ENCODE data around the gene SLC16A5. TPM values are rescaled to one million over a fixed set of nuclear protein-coding genes. Genes with fewer than 3 reads are reported as not detected.

SLC16A5 gene
- total RNA-seq, 1 donor from 2014 or later, result 7.1 TPM

DNA sequence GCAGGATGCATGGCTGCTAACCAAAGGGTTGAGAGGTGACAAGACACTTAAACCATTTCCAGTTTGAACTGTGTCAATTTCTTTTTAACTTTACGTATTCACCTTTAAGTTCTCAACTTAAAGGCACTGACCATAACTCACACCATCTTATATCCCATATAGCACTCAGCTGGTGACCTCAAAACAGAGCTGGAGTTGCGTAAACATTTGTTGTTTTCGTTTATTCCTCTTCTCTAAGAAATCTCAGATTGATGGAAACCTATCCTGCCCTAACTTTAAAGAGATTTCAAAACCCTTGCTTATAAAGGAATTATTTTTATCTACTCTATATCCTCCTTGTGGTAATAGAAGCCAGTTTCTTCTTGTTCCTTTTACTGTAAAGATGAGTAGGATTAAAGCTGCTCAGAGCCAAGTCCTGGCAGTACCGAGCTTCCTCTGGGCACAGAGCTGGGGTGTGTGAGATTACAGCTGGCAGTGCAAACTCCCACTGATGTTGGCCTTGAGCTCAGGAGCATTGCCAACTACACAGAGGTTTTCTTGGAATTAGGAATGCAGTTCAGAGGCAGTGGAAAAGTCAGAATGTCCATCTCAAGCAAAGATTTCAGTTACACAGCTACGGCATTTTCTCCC, 39.4 kb upstream of the SLC16A5 start:
- Histone ChIP-seq H3K27ac (ENCODE audit: low read depth, low read length) (no peak overlapping the region), H3K4me3 (ENCODE audit: insufficient read depth, low read depth, low read length) (peak overlapping the region; percentile 97), H2AFZ (ENCODE audit: low read depth, low read length) (no peak overlapping the region), H3K27me3 (ENCODE audit: insufficient read depth, low read length) (no peaks in the 10 kb centered on the region), H3K9ac (ENCODE audit: low read length) (peak overlapping the region; percentile 93), H3K4me2 (ENCODE audit: low read length) (peak overlapping the region; percentile 100), H4K20me1 (ENCODE audit: insufficient read depth, low read length) (peaks cover 20% of the 10 kb centered on the region), H3K4me1 (ENCODE audit: insufficient read depth, low read length) (peaks cover 13% of the 10 kb centered on the region), H3K79me2 (ENCODE audit: insufficient read depth, low read length) (peaks cover 26% of the 10 kb centered on the region), H3K36me3 (ENCODE audit: insufficient read depth, low read length) (peaks cover 8% of the 10 kb centered on the region), H3K9me3 (ENCODE audit: insufficient read depth, low read depth, low read length) (no peaks in the 10 kb centered on the region)
- DNase-seq (ENCODE audit: low read depth), result peak; percentile 9
- no peak for TF ChIP-seq EZH2 (IDR thresholded peaks at IDR 0.05; ENCODE audit: insufficient read depth, low read length)
- TF ChIP-seq, protein P1, sequence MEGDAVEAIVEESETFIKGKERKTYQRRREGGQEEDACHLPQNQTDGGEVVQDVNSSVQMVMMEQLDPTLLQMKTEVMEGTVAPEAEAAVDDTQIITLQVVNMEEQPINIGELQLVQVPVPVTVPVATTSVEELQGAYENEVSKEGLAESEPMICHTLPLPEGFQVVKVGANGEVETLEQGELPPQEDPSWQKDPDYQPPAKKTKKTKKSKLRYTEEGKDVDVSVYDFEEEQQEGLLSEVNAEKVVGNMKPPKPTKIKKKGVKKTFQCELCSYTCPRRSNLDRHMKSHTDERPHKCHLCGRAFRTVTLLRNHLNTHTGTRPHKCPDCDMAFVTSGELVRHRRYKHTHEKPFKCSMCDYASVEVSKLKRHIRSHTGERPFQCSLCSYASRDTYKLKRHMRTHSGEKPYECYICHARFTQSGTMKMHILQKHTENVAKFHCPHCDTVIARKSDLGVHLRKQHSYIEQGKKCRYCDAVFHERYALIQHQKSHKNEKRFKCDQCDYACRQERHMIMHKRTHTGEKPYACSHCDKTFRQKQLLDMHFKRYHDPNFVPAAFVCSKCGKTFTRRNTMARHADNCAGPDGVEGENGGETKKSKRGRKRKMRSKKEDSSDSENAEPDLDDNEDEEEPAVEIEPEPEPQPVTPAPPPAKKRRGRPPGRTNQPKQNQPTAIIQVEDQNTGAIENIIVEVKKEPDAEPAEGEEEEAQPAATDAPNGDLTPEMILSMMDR (IDR thresholded peaks at IDR 0.05; ENCODE audit: insufficient read depth, low read depth, low read length), result no peak
- no peak for FAIRE-seq
- H3K27ac Mint-ChIP-seq (ENCODE audit: unreplicated experiment), result no peak overlapping the region
- no peaks in the 10 kb centered on the region for H3K9me3 Mint-ChIP-seq (ENCODE audit: unreplicated experiment)
- peak overlapping the region; percentile 96 for H3K4me3 Mint-ChIP-seq (ENCODE audit: unreplicated experiment)
- H3K27me3 Mint-ChIP-seq (ENCODE audit: low read depth, unreplicated experiment), result no peaks in the 10 kb centered on the region
- H3K4me1 Mint-ChIP-seq (ENCODE audit: low read depth, unreplicated experiment), result peaks cover 11% of the 10 kb centered on the region
- H3K36me3 Mint-ChIP-seq (ENCODE audit: low read depth, unreplicated experiment), result peaks cover 5% of the 10 kb centered on the region

DNA sequence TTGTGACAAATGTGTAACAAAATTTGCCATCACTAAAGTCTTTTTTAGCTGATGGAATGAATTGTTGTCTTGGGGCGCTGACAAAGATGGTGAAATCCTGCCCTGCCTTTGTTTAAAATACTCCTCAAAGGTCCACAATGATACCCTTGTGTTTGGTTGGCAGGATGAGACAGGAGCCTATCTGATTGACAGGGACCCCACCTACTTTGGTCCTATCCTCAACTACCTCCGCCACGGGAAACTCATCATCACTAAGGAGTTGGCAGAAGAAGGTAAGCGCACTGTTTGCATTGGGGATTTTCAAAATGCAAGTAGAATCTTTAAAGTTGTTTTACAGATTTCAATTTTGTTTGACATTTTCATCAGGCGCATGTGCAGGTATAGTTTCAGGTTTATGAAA, 38.7 kb upstream of the SLC16A5 start:
- H3K27ac Mint-ChIP-seq (ENCODE audit: unreplicated experiment), result no peak overlapping the region
- peaks cover 26% of the 10 kb centered on the region for H3K79me2 ChIP-seq (ENCODE audit: insufficient read depth, low read length)
- TF ChIP-seq EZH2 (IDR thresholded peaks at IDR 0.05; ENCODE audit: insufficient read depth, low read length), result no peak
- TF ChIP-seq, protein P1 (IDR thresholded peaks at IDR 0.05; ENCODE audit: insufficient read depth, low read depth, low read length), result no peak
- DNase-seq (ENCODE audit: low read depth) (no peak), FAIRE-seq (no peak)
- H3K4me1 Mint-ChIP-seq (ENCODE audit: low read depth, unreplicated experiment), result peaks cover 11% of the 10 kb centered on the region
- no peak overlapping the region for H3K4me3 ChIP-seq (ENCODE audit: insufficient read depth, low read depth, low read length)
- H3K4me2 ChIP-seq (ENCODE audit: low read length), result peak overlapping the region; percentile 100
- H3K4me1 ChIP-seq (ENCODE audit: insufficient read depth, low read length), result peaks cover 13% of the 10 kb centered on the region
- H3K36me3 ChIP-seq (ENCODE audit: insufficient read depth, low read length), result peaks cover 8% of the 10 kb centered on the region
- H2AFZ ChIP-seq (ENCODE audit: low read depth, low read length), result no peak overlapping the region
- H3K4me3 Mint-ChIP-seq (ENCODE audit: unreplicated experiment), result peak overlapping the region; percentile 30
- H4K20me1 ChIP-seq (ENCODE audit: insufficient read depth, low read length), result peaks cover 20% of the 10 kb centered on the region
- peak overlapping the region; percentile 93 for H3K9ac ChIP-seq (ENCODE audit: low read length)
- no peaks in the 10 kb centered on the region for H3K27me3 ChIP-seq (ENCODE audit: insufficient read depth, low read length)
- H3K36me3 Mint-ChIP-seq (ENCODE audit: low read depth, unreplicated experiment), result peaks cover 7% of the 10 kb centered on the region
- H3K9me3 Mint-ChIP-seq (ENCODE audit: unreplicated experiment), result no peaks in the 10 kb centered on the region
- no peak overlapping the region for H3K27ac ChIP-seq (ENCODE audit: low read depth, low read length)
- no peaks in the 10 kb centered on the region for H3K27me3 Mint-ChIP-seq (ENCODE audit: low read depth, unreplicated experiment)
- no peaks in the 10 kb centered on the region for H3K9me3 ChIP-seq (ENCODE audit: insufficient read depth, low read depth, low read length)

DNA sequence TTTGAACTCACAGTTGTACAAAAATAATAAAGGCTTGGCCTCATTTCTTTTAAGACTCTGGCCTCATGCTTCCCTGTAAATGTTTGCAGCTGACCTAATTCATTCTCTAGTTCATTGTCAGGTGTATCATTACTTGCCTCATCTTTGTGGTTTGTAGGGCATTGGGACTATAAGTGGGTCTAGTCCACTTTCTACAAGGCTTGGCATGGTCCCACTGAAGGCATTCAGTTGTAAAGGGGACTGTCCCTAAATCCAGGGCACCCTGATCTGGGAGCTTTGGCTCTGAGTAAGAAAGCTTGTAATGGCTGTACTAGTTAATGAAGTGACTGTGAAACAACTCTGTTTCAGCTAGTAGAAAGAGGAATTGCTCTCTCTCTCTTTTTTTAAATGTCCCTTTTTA, 38.0 kb upstream of the SLC16A5 start:
- no peak overlapping the region for H3K4me3 Mint-ChIP-seq (ENCODE audit: unreplicated experiment)
- H3K79me2 ChIP-seq (ENCODE audit: insufficient read depth, low read length), result peaks cover 24% of the 10 kb centered on the region
- no peaks in the 10 kb centered on the region for H3K9me3 ChIP-seq (ENCODE audit: insufficient read depth, low read depth, low read length)
- H3K9me3 Mint-ChIP-seq (ENCODE audit: unreplicated experiment), result no peaks in the 10 kb centered on the region
- peaks cover 13% of the 10 kb centered on the region for H3K4me1 ChIP-seq (ENCODE audit: insufficient read depth, low read length)
- no peak overlapping the region for H3K9ac ChIP-seq (ENCODE audit: low read length)
- no peak overlapping the region for H3K4me3 ChIP-seq (ENCODE audit: insufficient read depth, low read depth, low read length)
- FAIRE-seq (no peak), DNase-seq (ENCODE audit: low read depth) (no peak)
- H3K4me2 ChIP-seq (ENCODE audit: low read length), result no peak overlapping the region
- no peaks in the 10 kb centered on the region for H3K27me3 ChIP-seq (ENCODE audit: insufficient read depth, low read length)
- no peak overlapping the region for H2AFZ ChIP-seq (ENCODE audit: low read depth, low read length)
- H3K27me3 Mint-ChIP-seq (ENCODE audit: low read depth, unreplicated experiment), result no peaks in the 10 kb centered on the region
- H3K27ac Mint-ChIP-seq (ENCODE audit: unreplicated experiment), result no peak overlapping the region
- peaks cover 9% of the 10 kb centered on the region for H3K4me1 Mint-ChIP-seq (ENCODE audit: low read depth, unreplicated experiment)
- H3K36me3 Mint-ChIP-seq (ENCODE audit: low read depth, unreplicated experiment), result peaks cover 7% of the 10 kb centered on the region
- no peak for TF ChIP-seq EZH2 (IDR thresholded peaks at IDR 0.05; ENCODE audit: insufficient read depth, low read length)
- TF ChIP-seq, protein P1 (IDR thresholded peaks at IDR 0.05; ENCODE audit: insufficient read depth, low read depth, low read length), result no peak
- peaks cover 20% of the 10 kb centered on the region for H4K20me1 ChIP-seq (ENCODE audit: insufficient read depth, low read length)
- no peak overlapping the region for H3K27ac ChIP-seq (ENCODE audit: low read depth, low read length)
- H3K36me3 ChIP-seq (ENCODE audit: insufficient read depth, low read length), result peaks cover 8% of the 10 kb centered on the region

All from astrocyte (in vitro differentiated cells and primary cell).